Suprapubic skin (tissue), 3 donors: Measurements from ENCODE around the gene LLGL2.

Experiments used
- POLR2A ChIP-seq, 2 donors: fragments of 450-650 bp; IDR thresholded peaks; one replicate each; pipeline ENCODE4 v1.6.1; 2017; ENCODE audit warnings: antibody characterized with exemption in 2 of 2, mild to moderate bottlenecking in 2 of 2, moderate library complexity in 2 of 2
- TF ChIP-seq, protein P1 (sequence below), 2 donors: fragments of 200-600 bp in 1 of 2; fragments of 450-650 bp in 1 of 2; sonication (generic) in 1 of 2; IDR thresholded peaks; one replicate each; pipeline ENCODE4 v1.5.1; 2016 to 2019; ENCODE audit warnings: antibody characterized with exemption in 2 of 2, mild to moderate bottlenecking in 1 of 2, moderate library complexity in 1 of 2

DNA sequence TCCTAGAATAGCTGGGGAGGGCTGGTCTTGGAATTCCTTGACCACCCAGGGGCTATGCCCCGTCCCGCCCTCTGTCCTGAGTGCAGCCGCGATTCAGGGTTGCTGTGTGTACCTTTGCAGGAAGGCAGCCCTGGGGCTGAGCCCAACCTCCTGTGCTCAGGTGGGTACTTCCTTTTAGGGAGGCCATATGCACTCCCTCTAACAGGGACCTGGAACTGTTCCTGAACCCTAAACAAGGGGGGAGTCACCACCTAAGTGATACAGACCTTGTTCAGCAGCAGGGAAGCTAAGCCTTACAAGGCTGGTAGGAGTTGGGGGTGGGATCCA lies 24.6 kb downstream of the LLGL2 start:
- no peak for TF ChIP-seq POLR2A (IDR thresholded peaks at IDR 0.05)
- TF ChIP-seq, protein P1, sequence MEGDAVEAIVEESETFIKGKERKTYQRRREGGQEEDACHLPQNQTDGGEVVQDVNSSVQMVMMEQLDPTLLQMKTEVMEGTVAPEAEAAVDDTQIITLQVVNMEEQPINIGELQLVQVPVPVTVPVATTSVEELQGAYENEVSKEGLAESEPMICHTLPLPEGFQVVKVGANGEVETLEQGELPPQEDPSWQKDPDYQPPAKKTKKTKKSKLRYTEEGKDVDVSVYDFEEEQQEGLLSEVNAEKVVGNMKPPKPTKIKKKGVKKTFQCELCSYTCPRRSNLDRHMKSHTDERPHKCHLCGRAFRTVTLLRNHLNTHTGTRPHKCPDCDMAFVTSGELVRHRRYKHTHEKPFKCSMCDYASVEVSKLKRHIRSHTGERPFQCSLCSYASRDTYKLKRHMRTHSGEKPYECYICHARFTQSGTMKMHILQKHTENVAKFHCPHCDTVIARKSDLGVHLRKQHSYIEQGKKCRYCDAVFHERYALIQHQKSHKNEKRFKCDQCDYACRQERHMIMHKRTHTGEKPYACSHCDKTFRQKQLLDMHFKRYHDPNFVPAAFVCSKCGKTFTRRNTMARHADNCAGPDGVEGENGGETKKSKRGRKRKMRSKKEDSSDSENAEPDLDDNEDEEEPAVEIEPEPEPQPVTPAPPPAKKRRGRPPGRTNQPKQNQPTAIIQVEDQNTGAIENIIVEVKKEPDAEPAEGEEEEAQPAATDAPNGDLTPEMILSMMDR (IDR thresholded peaks at IDR 0.05): no peak
